Hepatocyte (in vitro differentiated cells): ENCODE measurements around the gene USH1C.

ENCODE experiments used
- EZH2 ChIP-seq: fragments of 200-600 bp; sonication (generic); IDR thresholded peaks from 2 replicates; pipeline ENCODE4 v1.6.1; 2016; ENCODE audit warnings: antibody characterized with exemption, mild to moderate bottlenecking, borderline replicate concordance
- EZH2phosphoT487 ChIP-seq: fragments of 200-600 bp; sonication (generic); IDR thresholded peaks from one replicate; pipeline ENCODE4 v1.6.1; 2018; ENCODE audit warnings: antibody characterized with exemption, mild to moderate bottlenecking, low read depth, moderate library complexity; ENCODE audit not compliant: unreplicated experiment, severe bottlenecking
- TF ChIP-seq, protein P1 (sequence below): fragments of 200-600 bp; sonication (generic); IDR thresholded peaks from 2 replicates; pipeline ENCODE4 v1.5.1; 2016; ENCODE audit warnings: antibody characterized with exemption, mild to moderate bottlenecking; ENCODE audit not compliant: poor library complexity

DNA sequence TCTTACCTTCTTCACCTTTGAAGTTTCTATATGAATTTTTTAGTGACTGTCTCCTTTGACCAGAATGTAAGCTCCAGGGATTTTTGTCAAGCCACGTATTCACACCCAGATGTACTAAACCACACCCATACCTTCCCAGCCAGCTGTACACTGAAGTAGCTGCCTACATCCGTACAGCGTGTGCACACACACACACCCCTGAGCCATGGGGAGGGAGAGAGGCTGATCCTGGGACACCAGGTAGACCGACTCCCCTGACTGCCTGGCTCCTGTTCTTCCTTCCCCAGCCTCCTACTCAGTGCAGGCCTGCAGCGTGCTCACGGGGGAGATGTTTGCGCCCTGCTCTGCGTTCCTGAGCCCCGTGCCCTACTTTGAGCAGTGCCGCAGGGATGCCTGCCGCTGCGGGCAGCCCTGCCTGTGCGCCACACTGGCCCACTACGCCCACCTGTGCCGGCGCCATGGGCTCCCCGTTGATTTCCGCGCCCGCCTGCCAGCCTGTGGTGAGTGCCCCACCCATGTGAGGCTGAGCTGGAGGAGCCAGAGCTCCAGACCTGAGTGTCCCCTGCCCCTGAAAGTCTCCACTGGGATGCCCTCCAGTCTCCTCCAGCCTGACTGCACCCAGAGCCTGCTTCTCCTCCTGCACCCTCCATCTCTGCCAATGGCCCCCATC is 28.7 kb upstream of the USH1C start:
- TF ChIP-seq, protein P1, sequence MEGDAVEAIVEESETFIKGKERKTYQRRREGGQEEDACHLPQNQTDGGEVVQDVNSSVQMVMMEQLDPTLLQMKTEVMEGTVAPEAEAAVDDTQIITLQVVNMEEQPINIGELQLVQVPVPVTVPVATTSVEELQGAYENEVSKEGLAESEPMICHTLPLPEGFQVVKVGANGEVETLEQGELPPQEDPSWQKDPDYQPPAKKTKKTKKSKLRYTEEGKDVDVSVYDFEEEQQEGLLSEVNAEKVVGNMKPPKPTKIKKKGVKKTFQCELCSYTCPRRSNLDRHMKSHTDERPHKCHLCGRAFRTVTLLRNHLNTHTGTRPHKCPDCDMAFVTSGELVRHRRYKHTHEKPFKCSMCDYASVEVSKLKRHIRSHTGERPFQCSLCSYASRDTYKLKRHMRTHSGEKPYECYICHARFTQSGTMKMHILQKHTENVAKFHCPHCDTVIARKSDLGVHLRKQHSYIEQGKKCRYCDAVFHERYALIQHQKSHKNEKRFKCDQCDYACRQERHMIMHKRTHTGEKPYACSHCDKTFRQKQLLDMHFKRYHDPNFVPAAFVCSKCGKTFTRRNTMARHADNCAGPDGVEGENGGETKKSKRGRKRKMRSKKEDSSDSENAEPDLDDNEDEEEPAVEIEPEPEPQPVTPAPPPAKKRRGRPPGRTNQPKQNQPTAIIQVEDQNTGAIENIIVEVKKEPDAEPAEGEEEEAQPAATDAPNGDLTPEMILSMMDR, result no peak
- TF ChIP-seq EZH2 (no peak), EZH2phosphoT487 (no peak)
